Transverse colon (tissue), 4 donors: ENCODE measurements around the gene LHFPL6. TPM values are rescaled to one million over a fixed set of nuclear protein-coding genes. Genes with fewer than 3 reads are reported as not detected.

Experiments
- DNase-seq: peaks from one replicate; pipeline ENCODE4 v3.0.0-alpha.2; 2019
- H3K27ac ChIP-seq, 4 donors: fragments of 200-600 bp; sonication (generic); 2 replicates each; pipeline ENCODE4 v1.5.1; 2016 to 2018; ENCODE audit warnings: inconsistent platforms in 4 of 4
- H3K27me3 ChIP-seq: fragments of 200-600 bp; sonication (generic); 2 replicates; pipeline ENCODE4 v1.5.1; 2017; ENCODE audit warnings: inconsistent platforms
- H3K36me3 ChIP-seq, 4 donors: fragments of 200-600 bp; sonication (generic); 2 replicates each; pipeline ENCODE4 v1.5.1; 2017 to 2019; ENCODE audit warnings: inconsistent platforms in 4 of 4
- H3K4me1 ChIP-seq, 4 donors: fragments of 200-600 bp; sonication (generic); 2 replicates each; pipeline ENCODE4 v1.5.1; 2017 to 2020; ENCODE audit warnings: inconsistent platforms in 4 of 4
- H3K4me3 ChIP-seq, 4 donors: fragments of 200-600 bp; sonication (generic); 1 replicate in 1 of 4; 2 replicates in 3 of 4; pipeline versions ENCODE4 v1.5.1 to v1.6.1; 2017 to 2019; ENCODE audit warnings: inconsistent platforms in 4 of 4
- H3K9me3 ChIP-seq, 2 donors: fragments of 200-600 bp; sonication (generic); 2 replicates each; pipeline ENCODE4 v1.5.1; 2017 to 2019; ENCODE audit warnings: inconsistent platforms in 2 of 2
- EP300 ChIP-seq: sonication (generic); formaldehyde crosslinking; IDR thresholded peaks from one replicate; pipeline ENCODE4 v1.6.1; 2017; ENCODE audit warnings: antibody characterized with exemption, low read depth
- POLR2A ChIP-seq: fragments of 450-650 bp; IDR thresholded peaks from one replicate; pipeline ENCODE4 v1.6.1; 2016; ENCODE audit warnings: antibody characterized with exemption, mild to moderate bottlenecking, moderate library complexity
- POLR2AphosphoS5 ChIP-seq, 3 donors: sonication (generic); formaldehyde crosslinking; IDR thresholded peaks; one replicate each; pipeline ENCODE4 v1.6.1; 2016; ENCODE audit warnings: antibody characterized with exemption in 3 of 3
- WGBS, 2 donors: methylation state at CpG; one replicate each; pipeline ENCODE4 v1.1.5; 2018; ENCODE audit warnings: low coverage in 1 of 2; 5-methylcytosine and 5-hydroxymethylcytosine counted together
- in situ Hi-C, 4 donors: fragments of 200-750 bp; cut with MboI; loops; one replicate each; pipeline versions ENCODE4 v1.15.0 to v1.15.1; 2017; ENCODE audit warnings: low sequenced_read_pairs in 3 of 4, low pct_ligation_motif_present in 1 of 4, low pct_unique_long_range_greater_than_20kb in 1 of 4
- intact Hi-C: fragments of 100-400 bp; cut with DNase I; formaldehyde crosslinking; loops from one replicate; pipeline ENCODE4 v1.15.1; 2023; ENCODE audit warnings: low total_unique reads
- total RNA-seq, 4 donors: library from RNA; depleted of rRNA; stranded (reverse); fragments of >200 nt; gene quantifications; one replicate each; pipeline ENCODE4 v1.1.0, GENCODE V29; 2016
- TF ChIP-seq, protein P1 (sequence below), 5 experiments: fragments of 200-600 bp in 3 of 5; fragments of 450-650 bp in 2 of 5; sonication (generic) in 3 of 5; IDR thresholded peaks; 1 replicate in 2 of 5; 2 replicates in 3 of 5; pipeline ENCODE4 v1.5.1; 2016 to 2017; ENCODE audit warnings: antibody characterized with exemption in 5 of 5, inconsistent platforms in 3 of 5, mild to moderate bottlenecking in 2 of 5, moderate library complexity in 1 of 5

Gene LHFPL6
- total RNA-seq, 4 donors from 2014 or later: 4.2 to 18.6 (median 9.3) TPM

DNA sequence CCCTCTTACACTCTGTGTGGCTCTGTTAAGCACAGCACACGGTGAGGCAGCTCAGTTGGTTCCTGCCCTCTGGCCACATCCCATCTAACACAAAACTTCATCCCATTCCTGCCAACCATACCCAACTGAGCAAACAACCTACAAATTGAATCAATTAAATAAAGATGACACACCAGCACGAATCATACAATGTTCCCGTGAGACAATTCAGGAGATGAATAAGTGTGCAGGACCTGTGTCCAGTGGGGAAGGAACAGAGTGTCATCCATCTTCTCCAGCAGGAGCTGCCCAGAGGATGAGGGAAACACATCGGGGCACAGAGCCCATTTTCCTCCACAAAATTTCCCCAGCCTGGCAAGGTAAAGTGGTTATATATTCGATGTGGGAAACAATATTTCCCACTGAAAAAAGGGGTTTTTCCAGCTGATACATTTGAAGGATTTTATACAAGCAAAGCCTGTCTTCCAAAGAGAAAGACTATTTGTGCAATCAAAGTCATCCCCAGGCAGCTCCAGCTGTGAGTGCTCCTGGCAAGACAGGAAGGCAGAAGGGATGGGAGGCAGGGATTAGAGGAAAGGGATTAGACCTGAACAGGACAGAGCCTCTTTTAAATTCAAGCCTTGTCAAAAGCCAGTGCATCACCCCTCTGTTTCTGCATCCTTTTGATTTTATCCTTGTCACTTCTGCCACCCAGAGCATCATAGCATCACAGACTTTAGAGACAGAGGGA lies 240.2 kb downstream of the LHFPL6 start:
- 57 to 65% methylated on average over 2 to 5 of the region's 5 CpGs for WGBS, 2 donors
- H3K9me3 ChIP-seq: no peaks in the 10 kb centered on the region
- in situ Hi-C loops: no loop called here
- H3K27ac ChIP-seq: peak overlapping the region in 1 of 4 donors; percentile 1
- intact Hi-C loops: no loop called here
- no peaks in the 10 kb centered on the region for H3K27me3 ChIP-seq
- no peak for DNase-seq
- no peaks in the 10 kb centered on the region for H3K36me3 ChIP-seq
- H3K4me3 ChIP-seq: no peak overlapping the region
- peaks cover 0 to 4% (median 0%) of the 10 kb centered on the region in 4 donors for H3K4me1 ChIP-seq
- no peak for TF ChIP-seq POLR2AphosphoS5 (IDR thresholded peaks at IDR 0.05)
- TF ChIP-seq, protein P1, sequence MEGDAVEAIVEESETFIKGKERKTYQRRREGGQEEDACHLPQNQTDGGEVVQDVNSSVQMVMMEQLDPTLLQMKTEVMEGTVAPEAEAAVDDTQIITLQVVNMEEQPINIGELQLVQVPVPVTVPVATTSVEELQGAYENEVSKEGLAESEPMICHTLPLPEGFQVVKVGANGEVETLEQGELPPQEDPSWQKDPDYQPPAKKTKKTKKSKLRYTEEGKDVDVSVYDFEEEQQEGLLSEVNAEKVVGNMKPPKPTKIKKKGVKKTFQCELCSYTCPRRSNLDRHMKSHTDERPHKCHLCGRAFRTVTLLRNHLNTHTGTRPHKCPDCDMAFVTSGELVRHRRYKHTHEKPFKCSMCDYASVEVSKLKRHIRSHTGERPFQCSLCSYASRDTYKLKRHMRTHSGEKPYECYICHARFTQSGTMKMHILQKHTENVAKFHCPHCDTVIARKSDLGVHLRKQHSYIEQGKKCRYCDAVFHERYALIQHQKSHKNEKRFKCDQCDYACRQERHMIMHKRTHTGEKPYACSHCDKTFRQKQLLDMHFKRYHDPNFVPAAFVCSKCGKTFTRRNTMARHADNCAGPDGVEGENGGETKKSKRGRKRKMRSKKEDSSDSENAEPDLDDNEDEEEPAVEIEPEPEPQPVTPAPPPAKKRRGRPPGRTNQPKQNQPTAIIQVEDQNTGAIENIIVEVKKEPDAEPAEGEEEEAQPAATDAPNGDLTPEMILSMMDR (IDR thresholded peaks at IDR 0.05): no peak
- TF ChIP-seq POLR2A: no peak
- no peak for TF ChIP-seq EP300

DNA sequence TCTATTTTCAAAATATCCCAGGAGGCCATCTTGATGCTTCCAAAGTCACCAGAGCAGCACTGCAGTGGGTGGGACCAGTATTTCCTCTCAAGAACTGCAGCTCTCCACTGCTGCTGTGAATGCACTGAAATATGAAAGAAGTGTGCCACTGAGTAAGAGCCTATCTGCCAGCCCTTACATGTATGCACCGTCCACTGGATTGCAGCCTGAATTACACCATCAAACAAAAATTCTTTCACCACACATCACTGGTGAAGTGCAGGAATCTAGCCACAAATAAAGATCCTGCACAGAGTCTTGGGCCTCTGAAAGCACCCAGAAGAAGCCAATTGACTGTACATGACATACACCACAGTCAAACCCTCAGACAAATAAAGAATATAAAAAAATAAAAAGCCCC lies 249.0 kb downstream of the LHFPL6 start:
- intact Hi-C loops: no loop called here
- Histone ChIP-seq H3K27me3 (no peaks in the 10 kb centered on the region), H3K4me3 (no peak overlapping the region), H3K4me1 (peaks cover 0 to 10% (median 8%) of the 10 kb centered on the region in 4 donors), H3K27ac (no peak overlapping the region), H3K9me3 (no peaks in the 10 kb centered on the region), H3K36me3 (no peaks in the 10 kb centered on the region)
- TF ChIP-seq EP300 (no peak), POLR2AphosphoS5 (IDR thresholded peaks at IDR 0.05) (no peak), POLR2A (no peak)
- TF ChIP-seq, protein P1 (IDR thresholded peaks at IDR 0.05): no peak
- DNase-seq: no peak
- 61% methylated on average over 1 of the region's 1 CpG; no CpG with 5 or more reads in 1 of the 2 donors for WGBS, 2 donors
- in situ Hi-C loops: no loop called here

DNA sequence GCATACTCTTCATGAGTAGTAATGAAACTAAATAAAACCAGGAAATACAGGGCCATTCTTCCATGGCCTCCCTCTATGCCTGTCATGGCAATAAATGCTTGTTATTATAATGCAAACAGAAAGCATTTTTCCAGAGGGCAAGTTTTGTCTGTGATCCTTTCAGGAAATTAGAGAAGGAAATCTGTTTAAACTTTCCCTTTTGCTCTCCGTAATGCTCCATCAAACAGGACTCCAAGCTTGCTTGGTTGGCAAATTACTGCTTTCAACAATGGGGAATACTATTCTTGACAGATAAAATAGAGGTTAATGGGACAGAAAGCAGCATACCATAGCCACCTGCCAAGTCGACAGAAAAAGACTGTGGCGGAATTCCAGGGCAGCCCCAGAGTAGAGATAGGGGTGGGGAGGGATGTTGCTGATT lies 252.5 kb downstream of the LHFPL6 start:
- TF ChIP-seq EP300 (no peak), POLR2A (no peak), POLR2AphosphoS5 (IDR thresholded peaks at IDR 0.05) (no peak)
- TF ChIP-seq, protein P1 (IDR thresholded peaks at IDR 0.05): no peak
- intact Hi-C loops: no loop called here
- Histone ChIP-seq H3K36me3 (no peaks in the 10 kb centered on the region), H3K27me3 (no peaks in the 10 kb centered on the region), H3K9me3 (no peaks in the 10 kb centered on the region), H3K27ac (no peak overlapping the region), H3K4me3 (no peak overlapping the region), H3K4me1 (peaks cover 0 to 10% (median 8%) of the 10 kb centered on the region in 4 donors)
- 18 to 35% methylated on average over 3 of the region's 3 CpGs for WGBS, 2 donors
- in situ Hi-C loops: no loop called here
- DNase-seq: no peak

DNA sequence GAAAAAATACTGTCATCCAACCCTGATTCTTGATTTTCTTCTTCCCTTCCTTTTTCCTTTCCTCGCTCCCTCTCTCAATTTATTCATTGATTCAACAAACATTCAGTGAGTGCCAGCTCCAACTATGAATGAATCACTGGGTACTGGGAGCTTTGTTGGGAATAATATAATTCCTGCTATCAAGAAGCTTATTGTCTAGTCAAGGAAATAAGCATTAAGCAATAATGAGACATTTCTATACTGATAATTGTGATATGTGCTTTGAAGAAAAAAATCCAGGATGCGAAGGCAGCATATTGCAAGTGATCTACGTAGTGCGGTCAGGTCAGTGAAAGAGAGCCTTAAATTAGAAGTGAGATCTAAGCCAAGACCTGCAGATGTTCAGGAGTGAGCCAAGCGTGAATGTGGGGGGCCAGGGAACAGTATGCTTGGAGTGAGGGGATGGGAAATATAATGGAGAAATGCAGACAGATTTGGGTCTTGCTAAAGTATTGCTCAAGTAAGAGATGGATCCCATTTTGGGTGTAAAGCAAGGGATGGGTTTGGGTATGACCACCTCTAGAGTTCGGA lies 253.5 kb downstream of the LHFPL6 start:
- H3K36me3 ChIP-seq: no peaks in the 10 kb centered on the region
- TF ChIP-seq POLR2AphosphoS5 (IDR thresholded peaks at IDR 0.05): no peak
- TF ChIP-seq, protein P1 (IDR thresholded peaks at IDR 0.05): no peak
- TF ChIP-seq POLR2A: no peak
- no peak for TF ChIP-seq EP300
- in situ Hi-C loops (no loop called here), intact Hi-C loops (no loop called here)
- no peak for DNase-seq
- no peaks in the 10 kb centered on the region for H3K27me3 ChIP-seq
- no peaks in the 10 kb centered on the region for H3K9me3 ChIP-seq
- WGBS, 2 donors: 85 to 92% methylated on average over 6 of the region's 6 CpGs
- H3K27ac ChIP-seq: no peak overlapping the region
- H3K4me3 ChIP-seq: no peak overlapping the region
- peaks cover 0 to 10% (median 8%) of the 10 kb centered on the region in 4 donors for H3K4me1 ChIP-seq
